ENCODE data around the gene BAIAP2L2. TPM values are rescaled to one million over a fixed set of nuclear protein-coding genes. Genes with fewer than 3 reads are reported as not detected.

Gene BAIAP2L2
- total RNA-seq, 2 donors from 2014 or later, result 2.5 TPM; not detected in 1

DNA sequence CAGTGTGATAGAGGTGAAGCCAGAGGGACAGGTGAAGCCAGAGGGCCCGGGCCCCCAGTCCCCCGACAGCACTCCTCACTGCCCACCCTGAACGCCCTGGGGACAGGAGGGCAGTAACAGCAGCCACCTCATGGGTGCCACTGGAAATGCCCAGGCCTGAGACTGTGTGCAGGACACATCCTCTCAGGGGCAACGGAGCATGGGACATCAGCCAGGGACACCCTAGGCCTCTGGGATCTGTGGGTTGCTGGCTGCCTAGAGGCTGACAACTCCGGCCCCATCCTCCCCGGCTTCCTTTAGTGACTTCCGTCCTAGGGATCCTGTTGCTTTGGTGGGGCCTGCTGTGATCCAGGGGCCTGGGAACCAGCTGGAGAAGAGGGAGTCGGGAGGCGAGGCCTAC, 17.4 kb upstream of the BAIAP2L2 start:
- Histone ChIP-seq H3K27ac (no peak overlapping the region), H3K27me3 (replicated peaks; ENCODE audit: insufficient read depth) (no peaks in the 10 kb centered on the region), H3K36me3 (peaks cover 3% of the 10 kb centered on the region), H3K4me3 (no peak overlapping the region), H3K4me1 (ENCODE audit: control insufficient read depth in 1 of 2, low read depth in 2 of 2) (peaks cover 0 to 14% of the 10 kb centered on the region in 2 donors), H3K9me3 (no peaks in the 10 kb centered on the region)
- DNase-seq (ENCODE audit: low spot score), result no peak
- no peak for ATAC-seq (ENCODE audit: insufficient number of reproducible peaks, low FRiP score, low read depth)
- no peak for TF ChIP-seq CTCF (IDR thresholded peaks at IDR 0.05)

DNA sequence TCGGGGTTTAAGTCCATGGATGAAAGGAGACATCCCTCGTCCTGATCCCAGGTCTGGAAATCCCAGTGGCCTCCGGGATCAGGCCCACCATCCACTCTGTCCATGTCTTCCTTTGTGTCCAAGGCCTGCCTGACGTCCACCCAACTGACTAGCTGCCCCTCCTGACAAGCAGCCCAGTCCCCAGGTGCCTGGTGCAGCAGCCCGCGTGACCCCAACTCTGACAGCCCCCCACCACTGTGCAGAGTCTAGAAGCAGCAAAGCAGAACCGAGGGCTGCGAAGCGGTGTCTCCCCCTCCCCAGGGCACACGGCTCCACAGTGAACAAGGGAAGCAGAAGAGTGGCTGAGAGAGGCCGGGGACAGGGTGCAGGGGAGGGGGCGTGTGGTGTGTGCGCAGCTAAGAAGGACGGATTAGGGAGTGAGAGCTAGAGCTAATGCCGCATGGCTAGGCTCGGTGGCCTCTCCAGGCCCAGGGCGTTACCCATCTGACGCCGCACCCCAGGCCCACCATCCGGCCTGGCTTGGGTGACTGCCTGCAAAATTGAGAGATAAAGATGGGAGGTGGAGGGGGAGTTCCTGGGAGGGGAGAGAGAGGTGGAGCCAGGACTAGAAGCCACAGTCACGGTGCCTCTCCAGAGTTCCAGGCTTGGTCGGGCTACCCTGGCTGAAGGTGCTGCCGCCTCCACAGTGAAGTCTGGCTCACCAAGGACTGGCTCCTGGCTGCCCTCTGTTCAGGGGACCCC, 16.6 kb upstream of the BAIAP2L2 start:
- Histone ChIP-seq H3K36me3 (peaks cover 3% of the 10 kb centered on the region), H3K4me1 (ENCODE audit: control insufficient read depth in 1 of 2, low read depth in 2 of 2) (peaks cover 0 to 14% of the 10 kb centered on the region in 2 donors), H3K4me3 (no peak overlapping the region), H3K27me3 (replicated peaks; ENCODE audit: insufficient read depth) (no peaks in the 10 kb centered on the region), H3K9me3 (no peaks in the 10 kb centered on the region), H3K27ac (no peak overlapping the region)
- no peak for TF ChIP-seq CTCF (IDR thresholded peaks at IDR 0.05)
- no peak for ATAC-seq (ENCODE audit: insufficient number of reproducible peaks, low FRiP score, low read depth)
- no peak for DNase-seq (ENCODE audit: low spot score)

- no peaks in the 10 kb centered on the region for H3K27me3 ChIP-seq (replicated peaks; ENCODE audit: insufficient read depth)
- no peak for TF ChIP-seq CTCF (IDR thresholded peaks at IDR 0.05)
- ATAC-seq (ENCODE audit: insufficient number of reproducible peaks, low FRiP score, low read depth), result no peak
Observed at GRCh38 chr22:38125751-38126201, 15.3 kb upstream of the BAIAP2L2 start.

DNA sequence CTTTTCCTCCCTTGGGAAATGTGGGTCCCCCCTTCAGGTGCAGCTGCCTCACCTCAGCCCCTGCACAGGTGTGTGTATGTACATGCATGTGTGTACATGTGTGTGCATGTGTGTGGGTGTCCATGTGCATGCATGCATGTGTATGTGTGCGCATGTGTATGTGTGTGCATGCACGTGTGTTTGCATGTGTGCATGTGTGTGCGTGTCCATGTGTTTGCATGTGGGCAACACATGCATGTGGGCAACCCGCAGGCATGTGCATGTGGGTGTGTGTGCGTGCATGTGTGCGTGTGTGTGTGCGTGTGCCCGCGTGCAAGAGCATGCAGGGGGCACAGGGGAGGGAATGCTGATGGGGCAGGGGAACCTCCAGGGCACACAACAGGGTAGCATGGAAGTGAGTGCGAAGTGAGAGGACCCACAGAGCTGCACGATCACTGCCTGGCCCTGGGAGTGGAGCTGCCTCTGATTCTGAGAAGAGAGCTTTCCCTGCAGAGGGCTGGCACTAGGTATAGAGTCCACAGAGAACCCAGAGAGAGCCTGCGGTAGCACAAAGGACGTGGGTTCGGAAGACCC, 14.6 kb upstream of the BAIAP2L2 start:
- Histone ChIP-seq H3K27me3 (replicated peaks; ENCODE audit: insufficient read depth) (no peaks in the 10 kb centered on the region), H3K4me1 (ENCODE audit: control insufficient read depth in 1 of 2, low read depth in 2 of 2) (no peaks in the 10 kb centered on the region), H3K36me3 (peaks cover 3% of the 10 kb centered on the region), H3K27ac (no peak overlapping the region), H3K9me3 (no peaks in the 10 kb centered on the region), H3K4me3 (no peak overlapping the region)
- TF ChIP-seq CTCF (IDR thresholded peaks at IDR 0.05), result no peak
- DNase-seq (ENCODE audit: low spot score) (no peak), ATAC-seq (ENCODE audit: insufficient number of reproducible peaks, low FRiP score, low read depth) (no peak)

More at GRCh38 chr22:38125751-38126201, 15.3 kb upstream of the BAIAP2L2 start:
- no peak for DNase-seq (ENCODE audit: low spot score)
- Histone ChIP-seq H3K4me3 (no peak overlapping the region), H3K4me1 (ENCODE audit: control insufficient read depth in 1 of 2, low read depth in 2 of 2) (peaks cover 0 to 4% of the 10 kb centered on the region in 2 donors), H3K27ac (no peak overlapping the region), H3K36me3 (peaks cover 3% of the 10 kb centered on the region), H3K9me3 (no peaks in the 10 kb centered on the region)

GRCh38 chr22:38124236-38124974, 13.9 kb upstream of the BAIAP2L2 start:
- no peaks in the 10 kb centered on the region for H3K9me3 ChIP-seq
- H3K4me1 ChIP-seq (ENCODE audit: control insufficient read depth in 1 of 2, low read depth in 2 of 2), result no peaks in the 10 kb centered on the region
- H3K36me3 ChIP-seq, result peaks cover 3% of the 10 kb centered on the region
- no peaks in the 10 kb centered on the region for H3K27me3 ChIP-seq (replicated peaks; ENCODE audit: insufficient read depth)
- ATAC-seq (ENCODE audit: insufficient number of reproducible peaks, low FRiP score, low read depth), result no peak
- no peak for DNase-seq (ENCODE audit: low spot score)
- TF ChIP-seq CTCF (IDR thresholded peaks at IDR 0.05), result no peak
- no peak overlapping the region for H3K4me3 ChIP-seq
- H3K27ac ChIP-seq, result no peak overlapping the region
